ENCODE results near the gene GDA.
A peak's percentile ranks its signal among the peaks of the same experiment; 100 is the strongest.

The GDA gene

DNA sequence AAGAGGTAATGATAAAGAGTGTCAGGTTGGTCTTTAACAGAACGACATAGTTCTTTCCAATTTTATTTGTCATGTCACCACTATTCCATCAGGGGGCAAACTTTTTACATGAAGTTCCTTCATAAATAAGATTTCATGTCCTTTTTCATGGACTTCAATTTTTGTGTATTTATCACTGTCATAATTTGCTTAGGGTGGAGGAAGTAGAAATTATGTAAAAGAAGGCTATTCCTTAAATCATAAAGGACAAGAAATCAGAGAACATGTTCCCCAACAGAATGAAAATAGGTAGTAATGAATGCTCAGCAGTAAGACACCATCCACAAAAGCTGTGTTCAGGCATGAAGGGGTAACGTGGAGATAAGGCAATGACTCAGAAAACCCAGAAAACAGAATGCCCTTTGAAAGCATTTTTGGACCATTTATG, 143.0 kb downstream of the GDA start:
- DNase-seq (ENCODE audit: extremely low read depth, low read depth): no peak
- peak; percentile 49 for TF ChIP-seq CTCF (IDR thresholded peaks at IDR 0.05; ENCODE audit: low read depth, low read length)

DNA sequence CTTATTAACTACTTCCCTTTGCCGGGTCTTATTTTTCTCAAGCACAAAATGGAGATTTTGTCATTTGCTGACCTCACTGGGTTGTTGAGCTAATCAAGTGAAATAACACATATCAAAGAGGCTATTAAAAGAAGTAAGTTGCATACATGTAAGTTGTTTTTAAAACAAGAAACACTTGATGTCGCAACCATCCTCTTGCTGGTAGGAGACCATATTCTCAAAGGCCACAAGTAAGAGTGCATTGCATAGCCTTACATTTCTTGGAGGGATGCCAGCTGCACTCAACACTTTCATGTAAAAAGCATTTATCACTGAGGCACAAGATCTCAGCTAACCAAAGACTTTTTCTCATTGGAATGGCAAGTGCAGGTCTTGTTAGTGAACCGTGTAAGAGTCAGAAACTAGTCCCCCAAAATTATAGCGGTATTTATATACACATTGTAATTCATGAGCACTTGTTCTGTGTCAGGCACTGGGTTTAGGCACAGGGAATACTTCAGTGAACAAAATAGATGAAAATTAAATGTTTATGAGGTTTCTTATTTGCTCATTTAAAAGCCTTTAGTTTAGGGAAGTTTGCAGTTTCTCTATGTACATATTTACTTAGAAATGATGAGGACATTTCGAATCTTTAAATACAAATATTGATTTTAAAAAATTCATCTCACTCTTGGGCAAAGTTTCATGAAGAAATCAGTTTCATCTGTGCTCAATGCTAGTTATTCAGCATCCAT, 143.8 kb downstream of the GDA start:
- no peak for DNase-seq (ENCODE audit: extremely low read depth, low read depth)
- no peak for TF ChIP-seq CTCF (IDR thresholded peaks at IDR 0.05; ENCODE audit: low read depth, low read length)

DNA sequence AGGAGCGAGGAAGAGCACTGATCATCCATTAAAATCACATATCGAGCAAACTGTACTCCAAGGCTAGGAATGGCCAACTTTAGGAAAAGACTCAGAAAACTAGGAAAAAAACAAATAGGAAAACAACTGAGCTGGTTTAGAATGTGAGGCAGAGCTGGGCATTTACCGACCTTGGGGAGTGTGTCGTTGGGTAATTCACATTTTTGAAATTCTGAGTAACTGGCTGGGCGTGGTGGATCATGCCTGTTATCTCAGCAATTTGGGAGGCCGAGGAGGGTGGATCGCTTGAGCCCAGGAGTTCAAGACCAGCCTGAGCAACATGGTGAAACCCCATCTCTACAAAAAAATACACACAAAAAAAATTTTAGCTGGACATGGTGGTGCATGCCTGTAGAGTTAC, 145.7 kb downstream of the GDA start:
- TF ChIP-seq CTCF (IDR thresholded peaks at IDR 0.05; ENCODE audit: low read depth, low read length): no peak
- DNase-seq (ENCODE audit: extremely low read depth, low read depth): no peak

- no peak for DNase-seq (ENCODE audit: extremely low read depth, low read depth)
- TF ChIP-seq CTCF (IDR thresholded peaks at IDR 0.05; ENCODE audit: low read depth, low read length): no peak
Measured at GRCh38 chr9:72297516-72297915, 148.3 kb downstream of the GDA start.

DNA sequence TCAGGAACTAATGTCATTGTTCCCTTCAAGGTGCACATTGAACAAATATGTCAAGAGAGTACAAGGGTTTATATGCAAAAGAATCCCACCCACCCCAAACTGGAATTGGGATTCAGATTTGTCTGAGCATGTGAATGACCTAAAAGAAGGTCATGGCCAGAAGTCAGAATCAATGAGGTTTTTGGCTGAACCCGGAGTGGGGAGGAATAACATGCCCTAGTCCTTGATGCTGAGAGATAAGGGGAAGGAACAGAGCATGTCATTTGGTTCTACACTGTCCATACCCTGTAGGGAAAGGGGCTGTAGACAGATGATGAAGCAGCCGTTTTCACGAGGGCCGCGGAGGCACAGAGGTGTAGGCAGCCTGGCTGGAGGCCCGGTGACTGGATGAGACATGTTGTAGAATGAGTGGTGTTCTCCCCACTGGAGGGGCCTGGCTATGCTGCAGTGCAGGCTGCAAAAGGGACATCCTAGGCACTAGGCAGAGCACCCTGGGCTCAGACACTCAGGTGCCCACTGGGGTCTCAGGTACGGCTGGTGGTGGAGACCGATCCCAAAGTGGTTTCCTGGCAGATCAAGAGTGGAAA, 149.9 kb downstream of the GDA start:
- no peak for TF ChIP-seq CTCF (IDR thresholded peaks at IDR 0.05; ENCODE audit: low read depth, low read length)
- no peak for DNase-seq (ENCODE audit: extremely low read depth, low read depth)

DNA sequence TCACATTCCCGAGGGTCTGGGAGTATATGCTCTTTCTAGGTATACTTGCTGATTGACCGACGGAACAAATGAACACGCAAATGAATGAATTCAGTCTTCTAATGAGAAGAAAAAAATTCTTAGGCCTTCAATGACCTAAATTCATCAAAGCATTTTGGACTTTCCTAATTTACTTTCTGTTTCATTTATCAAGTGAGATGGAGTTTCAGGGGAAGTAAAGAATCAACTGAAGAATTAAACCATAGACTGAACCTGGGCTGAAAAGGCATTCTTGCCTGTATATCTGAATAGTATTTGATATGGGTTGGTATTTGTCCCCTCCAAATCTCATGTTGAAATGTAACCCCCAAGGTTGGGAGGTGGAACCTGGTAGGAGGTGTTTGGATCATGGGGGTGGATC, 151.6 kb downstream of the GDA start:
- TF ChIP-seq CTCF (IDR thresholded peaks at IDR 0.05; ENCODE audit: low read depth, low read length): no peak
- DNase-seq (ENCODE audit: extremely low read depth, low read depth): no peak
